Panc1 (cell line): ENCODE results near the gene MCTP1. TPM values are rescaled to one million over a fixed set of nuclear protein-coding genes. Genes with fewer than 3 reads are reported as not detected.

Experiments
- ATAC-seq: fragments of 200-7000 bp; cut with Tn5 transposase; 2 replicates; pipeline ENCODE4 v1.9.1; 2020; ENCODE audit warnings: mild to moderate bottlenecking, moderate library complexity
- BruUV-seq: library from RNA; stranded (reverse); fragments of 400-500 nt; replicated peaks from 2 replicates; lab custom pipeline; 2021; lab: Mats Ljungman, UMichigan
- CTCF ChIA-PET: fragments of 300-600 bp; sonication (Branson Sonifier 250); formaldehyde crosslinking; loops from one replicate; lab custom pipeline; 2022; ENCODE audit warnings: antibody characterized with exemption; lab: Charles Lee
- POLR2A ChIA-PET: fragments of 300-600 bp; sonication (Branson Sonifier 250); formaldehyde crosslinking; loops from one replicate; lab custom pipeline; 2022; ENCODE audit warnings: antibody characterized with exemption; lab: Charles Lee
- DNase-seq: peaks from one replicate; pipeline ENCODE4 v3.0.0-alpha.2; 2010; ENCODE audit warnings: low read depth, low spot score
- H3K27ac ChIP-seq: 2 replicates; pipeline ENCODE4 v1.5.1; 2011; ENCODE audit warnings: mild to moderate bottlenecking, low read length, inconsistent platforms
- H3K27me3 ChIP-seq: fragments of 200-500 bp; sonication (Bioruptor generic); 2 replicates; pipeline ENCODE4 v1.6.0; 2014; ENCODE audit warnings: low read length, inconsistent platforms; ENCODE audit not compliant: control insufficient read depth, insufficient read depth
- H3K36me3 ChIP-seq: fragments of 200-500 bp; sonication (Bioruptor generic); 2 replicates; pipeline ENCODE4 v1.5.1; 2014; ENCODE audit warnings: inconsistent platforms, mild to moderate bottlenecking, low read length, moderate library complexity; ENCODE audit not compliant: control insufficient read depth, insufficient read depth
- H3K4me1 ChIP-seq: 2 replicates; pipeline ENCODE4 v1.5.1; 2011; ENCODE audit warnings: inconsistent platforms, mild to moderate bottlenecking, low read length, moderate library complexity; ENCODE audit not compliant: control insufficient read depth, insufficient read depth
- H3K4me3 ChIP-seq, 2 experiments: 2 replicates each; pipeline ENCODE4 v1.5.1; 2011 to 2012; ENCODE audit warnings: low read depth in 2 of 2, low read length in 2 of 2, mild to moderate bottlenecking in 2 of 2, inconsistent platforms in 1 of 2, moderate library complexity in 1 of 2
- H3K9me3 ChIP-seq: fragments of 200-500 bp; sonication (Bioruptor generic); 2 replicates; pipeline ENCODE4 v1.5.1; 2014; ENCODE audit warnings: low read depth, mild to moderate bottlenecking, inconsistent platforms, low read length, moderate library complexity; ENCODE audit not compliant: control insufficient read depth, insufficient read depth
- POLR2AphosphoS5 ChIP-seq: IDR thresholded peaks from 2 replicates; pipeline ENCODE4 v1.6.1; 2012; ENCODE audit warnings: mild to moderate bottlenecking, low read depth, low read length, moderate library complexity
- SIN3A ChIP-seq: IDR thresholded peaks from 2 replicates; pipeline ENCODE4 v1.6.1; 2012; ENCODE audit warnings: low read depth, mild to moderate bottlenecking, low read length, moderate library complexity, borderline replicate concordance; ENCODE audit not compliant: insufficient read depth
- TCF7L2 ChIP-seq: IDR thresholded peaks from 2 replicates; pipeline ENCODE4 v1.6.1; 2011; ENCODE audit warnings: mild to moderate bottlenecking, low read depth, low read length, inconsistent platforms
- in situ Hi-C: cut with HindIII; loops from 2 replicates; pipeline ENCODE4 v1.10.0; 2016; ENCODE audit warnings: low sequenced_read_pairs, low pct_unique_long_range_greater_than_20kb
- intact Hi-C: fragments of 100-400 bp; cut with micrococcal nuclease; formaldehyde crosslinking; loops from one replicate; pipeline ENCODE4 v1.10.0; 2022; ENCODE audit not compliant: unreplicated experiment
- total RNA-seq: library from RNA; stranded (reverse); gene quantifications from one replicate; pipeline ENCODE4 v1.2.1, GENCODE V29; 2021; ENCODE audit not compliant: unreplicated experiment
- TF ChIP-seq, protein P1 (sequence below), 2 experiments: IDR thresholded peaks; 2 replicates each; pipeline ENCODE4 v1.6.1; 2011 to 2012; ENCODE audit warnings: low read depth in 2 of 2, control low read depth in 1 of 2, low read length in 1 of 2, mild to moderate bottlenecking in 1 of 2, moderate library complexity in 1 of 2; ENCODE audit not compliant: insufficient read depth in 1 of 2
- TF ChIP-seq, protein P2 (sequence below): fragments of 450-650 bp; IDR thresholded peaks from 2 replicates; pipeline ENCODE4 v1.5.1; 2017; ENCODE audit warnings: mild to moderate bottlenecking

The MCTP1 gene
- total RNA-seq, 1 experiment from 2014 or later: 39.8 TPM

GRCh38 chr5:94815313-94816039, 469.4 kb downstream of the MCTP1 start:
- BruUV-seq: no TSS peak
- ChIA-PET POLR2A (interaction anchor here (0.6 kb wide), 1 partner anchor 72 kb away, joined by 6 read pairs; no protein-coding TSS in a partner anchor), CTCF (interaction anchor here (0.6 kb wide), 1 partner anchor 17 kb away, joined by 3 read pairs; no protein-coding TSS in a partner anchor)
- H3K4me1 ChIP-seq: no peaks in the 10 kb centered on the region
- no peaks in the 10 kb centered on the region for H3K27me3 ChIP-seq
- no peak overlapping the region for H3K4me3 ChIP-seq
- H3K27ac ChIP-seq: no peak overlapping the region
- H3K36me3 ChIP-seq: no peaks in the 10 kb centered on the region
- ATAC-seq (no peak), DNase-seq (no peak)
- TF ChIP-seq SIN3A (no peak), POLR2AphosphoS5 (no peak), TCF7L2 (no peak)
- TF ChIP-seq, protein P1, sequence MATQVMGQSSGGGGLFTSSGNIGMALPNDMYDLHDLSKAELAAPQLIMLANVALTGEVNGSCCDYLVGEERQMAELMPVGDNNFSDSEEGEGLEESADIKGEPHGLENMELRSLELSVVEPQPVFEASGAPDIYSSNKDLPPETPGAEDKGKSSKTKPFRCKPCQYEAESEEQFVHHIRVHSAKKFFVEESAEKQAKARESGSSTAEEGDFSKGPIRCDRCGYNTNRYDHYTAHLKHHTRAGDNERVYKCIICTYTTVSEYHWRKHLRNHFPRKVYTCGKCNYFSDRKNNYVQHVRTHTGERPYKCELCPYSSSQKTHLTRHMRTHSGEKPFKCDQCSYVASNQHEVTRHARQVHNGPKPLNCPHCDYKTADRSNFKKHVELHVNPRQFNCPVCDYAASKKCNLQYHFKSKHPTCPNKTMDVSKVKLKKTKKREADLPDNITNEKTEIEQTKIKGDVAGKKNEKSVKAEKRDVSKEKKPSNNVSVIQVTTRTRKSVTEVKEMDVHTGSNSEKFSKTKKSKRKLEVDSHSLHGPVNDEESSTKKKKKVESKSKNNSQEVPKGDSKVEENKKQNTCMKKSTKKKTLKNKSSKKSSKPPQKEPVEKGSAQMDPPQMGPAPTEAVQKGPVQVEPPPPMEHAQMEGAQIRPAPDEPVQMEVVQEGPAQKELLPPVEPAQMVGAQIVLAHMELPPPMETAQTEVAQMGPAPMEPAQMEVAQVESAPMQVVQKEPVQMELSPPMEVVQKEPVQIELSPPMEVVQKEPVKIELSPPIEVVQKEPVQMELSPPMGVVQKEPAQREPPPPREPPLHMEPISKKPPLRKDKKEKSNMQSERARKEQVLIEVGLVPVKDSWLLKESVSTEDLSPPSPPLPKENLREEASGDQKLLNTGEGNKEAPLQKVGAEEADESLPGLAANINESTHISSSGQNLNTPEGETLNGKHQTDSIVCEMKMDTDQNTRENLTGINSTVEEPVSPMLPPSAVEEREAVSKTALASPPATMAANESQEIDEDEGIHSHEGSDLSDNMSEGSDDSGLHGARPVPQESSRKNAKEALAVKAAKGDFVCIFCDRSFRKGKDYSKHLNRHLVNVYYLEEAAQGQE (IDR thresholded peaks at IDR 0.05; ENCODE audit: insufficient read depth in 1 of 2, low read depth in 2 of 2, low read length in 1 of 2): no peak
- TF ChIP-seq, protein P2, sequence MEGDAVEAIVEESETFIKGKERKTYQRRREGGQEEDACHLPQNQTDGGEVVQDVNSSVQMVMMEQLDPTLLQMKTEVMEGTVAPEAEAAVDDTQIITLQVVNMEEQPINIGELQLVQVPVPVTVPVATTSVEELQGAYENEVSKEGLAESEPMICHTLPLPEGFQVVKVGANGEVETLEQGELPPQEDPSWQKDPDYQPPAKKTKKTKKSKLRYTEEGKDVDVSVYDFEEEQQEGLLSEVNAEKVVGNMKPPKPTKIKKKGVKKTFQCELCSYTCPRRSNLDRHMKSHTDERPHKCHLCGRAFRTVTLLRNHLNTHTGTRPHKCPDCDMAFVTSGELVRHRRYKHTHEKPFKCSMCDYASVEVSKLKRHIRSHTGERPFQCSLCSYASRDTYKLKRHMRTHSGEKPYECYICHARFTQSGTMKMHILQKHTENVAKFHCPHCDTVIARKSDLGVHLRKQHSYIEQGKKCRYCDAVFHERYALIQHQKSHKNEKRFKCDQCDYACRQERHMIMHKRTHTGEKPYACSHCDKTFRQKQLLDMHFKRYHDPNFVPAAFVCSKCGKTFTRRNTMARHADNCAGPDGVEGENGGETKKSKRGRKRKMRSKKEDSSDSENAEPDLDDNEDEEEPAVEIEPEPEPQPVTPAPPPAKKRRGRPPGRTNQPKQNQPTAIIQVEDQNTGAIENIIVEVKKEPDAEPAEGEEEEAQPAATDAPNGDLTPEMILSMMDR: no peak
- H3K9me3 ChIP-seq: no peaks in the 10 kb centered on the region
- intact Hi-C loops: no loop called here
- in situ Hi-C loops: no loop called here

DNA sequence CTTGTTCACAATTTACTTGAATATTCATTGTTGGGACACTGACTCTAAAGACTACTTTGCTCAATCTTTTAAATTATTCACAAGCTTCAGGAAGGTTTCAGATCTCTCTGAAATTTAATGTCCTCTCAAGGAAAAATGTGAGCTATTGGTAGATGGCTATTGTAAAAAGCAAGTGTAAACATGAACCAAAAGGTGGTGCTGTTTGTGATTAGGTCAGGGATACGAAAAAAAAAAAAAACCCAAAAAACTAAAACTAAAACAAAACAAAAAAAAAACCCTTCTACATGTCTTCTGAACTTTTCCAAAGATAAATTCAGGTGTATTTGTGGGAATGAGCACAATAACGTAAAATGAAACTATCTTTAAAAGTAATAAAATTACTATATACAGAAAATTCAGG, 472.7 kb downstream of the MCTP1 start:
- Histone ChIP-seq H3K27ac (no peak overlapping the region), H3K27me3 (no peaks in the 10 kb centered on the region), H3K9me3 (no peaks in the 10 kb centered on the region), H3K4me3 (no peak overlapping the region), H3K36me3 (no peaks in the 10 kb centered on the region), H3K4me1 (no peaks in the 10 kb centered on the region)
- in situ Hi-C loops (no loop called here), intact Hi-C loops (no loop called here)
- CTCF ChIA-PET: interaction anchor here (0.7 kb wide), 1 partner anchor 83 kb away, joined by 4 read pairs; no protein-coding TSS in a partner anchor
- TF ChIP-seq, protein P1 (IDR thresholded peaks at IDR 0.05; ENCODE audit: insufficient read depth in 1 of 2, low read depth in 2 of 2, low read length in 1 of 2): no peak
- TF ChIP-seq POLR2AphosphoS5: no peak
- POLR2A ChIA-PET: no interaction called here
- BruUV-seq: no TSS peak
- DNase-seq (no peak), ATAC-seq (no peak)
